Neuron (in vitro differentiated cells): ENCODE data around the gene RNF220.

Experiments
- H2AFZ ChIP-seq: one replicate; pipeline ENCODE4 v1.6.1; 2013; ENCODE audit warnings: low read depth, mild to moderate bottlenecking, inconsistent platforms, low read length, moderate library complexity
- H3K27me3 ChIP-seq: one replicate; pipeline ENCODE4 v1.6.1; 2013; ENCODE audit warnings: low read length; ENCODE audit not compliant: insufficient read depth
- H3K36me3 ChIP-seq: one replicate; pipeline ENCODE4 v1.6.1; 2013; ENCODE audit warnings: low read length; ENCODE audit not compliant: insufficient read depth
- H3K4me1 ChIP-seq: one replicate; pipeline ENCODE4 v1.6.1; 2013; ENCODE audit warnings: low read length; ENCODE audit not compliant: insufficient read depth
- H3K4me3 ChIP-seq: 2 replicates; pipeline ENCODE4 v1.5.1; 2013; ENCODE audit warnings: mild to moderate bottlenecking, low read length, moderate library complexity
- H3K9me3 ChIP-seq: one replicate; pipeline ENCODE4 v1.6.1; 2013; ENCODE audit warnings: low read length

RNF220 gene

GRCh38 chr1:44471911-44472453 is 66.9 kb downstream of the RNF220 start:
- peaks cover 7% of the 10 kb centered on the region for H3K36me3 ChIP-seq
- no peaks in the 10 kb centered on the region for H3K27me3 ChIP-seq

DNA sequence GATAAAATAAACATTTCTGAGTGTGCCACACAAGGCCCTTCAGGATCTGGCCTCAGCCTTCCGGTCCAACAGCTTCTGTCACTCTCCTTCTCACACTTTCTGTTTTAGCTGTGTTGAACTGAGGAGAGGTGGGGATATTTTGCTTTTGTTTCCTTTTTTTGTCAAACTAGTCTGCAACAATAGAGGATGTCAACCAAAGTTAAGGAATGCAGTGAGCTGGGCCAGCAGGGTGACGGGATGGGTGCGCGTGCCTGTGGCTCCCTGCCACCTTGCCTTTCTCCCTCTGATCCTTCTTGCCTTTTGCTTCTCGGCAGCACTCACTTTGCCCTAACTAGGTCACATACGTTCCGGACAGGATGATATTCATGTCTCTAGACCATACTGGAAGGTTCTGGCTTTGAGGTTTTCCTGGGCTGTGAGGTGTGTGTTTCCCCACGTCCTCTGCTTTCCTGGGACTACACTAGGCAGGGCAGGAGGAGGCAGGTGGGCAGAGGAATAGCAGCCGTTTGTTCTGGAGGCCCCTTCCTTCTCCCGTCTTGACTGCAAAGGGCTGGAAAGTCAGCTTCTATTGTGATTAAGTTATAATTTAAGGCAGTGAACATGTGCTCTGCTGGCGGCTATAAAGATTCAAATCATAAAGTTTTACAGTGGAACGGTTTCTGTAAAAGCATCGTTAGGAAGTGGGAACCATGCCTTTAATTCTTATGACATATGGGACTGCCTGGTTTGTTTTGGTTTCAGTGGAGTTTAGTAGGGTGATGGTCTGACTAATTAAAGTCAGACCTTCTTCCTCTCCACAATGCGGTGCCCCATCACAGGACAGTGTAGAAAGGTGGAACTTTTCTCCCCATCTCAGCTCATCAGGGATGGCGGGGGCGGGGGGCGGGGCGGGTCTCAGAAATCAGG is 67.8 kb downstream of the RNF220 start:
- Histone ChIP-seq H3K9me3 (no peaks in the 10 kb centered on the region), H3K4me3 (no peak overlapping the region), H3K36me3 (peaks cover 4% of the 10 kb centered on the region), H3K4me1 (peaks cover 9% of the 10 kb centered on the region), H3K27me3 (no peaks in the 10 kb centered on the region), H2AFZ (no peak overlapping the region)

More at GRCh38 chr1:44471911-44472453, 66.9 kb downstream of the RNF220 start:
- H3K4me1 ChIP-seq = peaks cover 9% of the 10 kb centered on the region
- H3K4me3 ChIP-seq = no peak overlapping the region
- H2AFZ ChIP-seq = no peak overlapping the region
- peaks cover under 1% of the 10 kb centered on the region for H3K9me3 ChIP-seq

DNA sequence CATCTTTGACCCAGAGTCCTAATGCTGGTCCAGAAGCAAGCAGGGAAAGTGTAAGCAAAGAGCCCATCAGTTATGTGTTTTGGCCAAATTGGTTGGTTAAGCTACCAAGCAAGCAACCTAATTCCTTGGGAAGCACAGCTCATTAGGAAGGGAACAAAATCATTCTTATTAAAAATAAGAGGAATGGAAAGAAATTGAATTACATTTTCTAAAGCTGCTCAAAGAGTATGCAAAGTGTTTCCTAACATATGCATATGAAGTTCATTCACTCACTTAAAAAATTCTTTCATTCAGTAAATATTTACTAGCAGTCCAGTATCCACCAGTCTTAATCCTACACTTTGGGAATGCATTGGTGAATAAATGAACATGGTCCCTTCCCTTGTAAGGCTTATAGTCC is 71.8 kb downstream of the RNF220 start:
- no peak overlapping the region for H3K4me3 ChIP-seq
- H3K4me1 ChIP-seq = peaks cover 9% of the 10 kb centered on the region
- no peak overlapping the region for H2AFZ ChIP-seq
- H3K36me3 ChIP-seq = no peaks in the 10 kb centered on the region
- no peaks in the 10 kb centered on the region for H3K27me3 ChIP-seq
- H3K9me3 ChIP-seq = no peaks in the 10 kb centered on the region

- peaks cover 13% of the 10 kb centered on the region for H3K4me1 ChIP-seq
- H3K4me3 ChIP-seq = no peak overlapping the region
- H3K9me3 ChIP-seq = no peaks in the 10 kb centered on the region
- no peaks in the 10 kb centered on the region for H3K27me3 ChIP-seq
- H3K36me3 ChIP-seq = no peaks in the 10 kb centered on the region
- H2AFZ ChIP-seq = no peak overlapping the region
These were observed 76.6 kb downstream of the RNF220 start for GRCh38 chr1:44481701-44482100.

DNA sequence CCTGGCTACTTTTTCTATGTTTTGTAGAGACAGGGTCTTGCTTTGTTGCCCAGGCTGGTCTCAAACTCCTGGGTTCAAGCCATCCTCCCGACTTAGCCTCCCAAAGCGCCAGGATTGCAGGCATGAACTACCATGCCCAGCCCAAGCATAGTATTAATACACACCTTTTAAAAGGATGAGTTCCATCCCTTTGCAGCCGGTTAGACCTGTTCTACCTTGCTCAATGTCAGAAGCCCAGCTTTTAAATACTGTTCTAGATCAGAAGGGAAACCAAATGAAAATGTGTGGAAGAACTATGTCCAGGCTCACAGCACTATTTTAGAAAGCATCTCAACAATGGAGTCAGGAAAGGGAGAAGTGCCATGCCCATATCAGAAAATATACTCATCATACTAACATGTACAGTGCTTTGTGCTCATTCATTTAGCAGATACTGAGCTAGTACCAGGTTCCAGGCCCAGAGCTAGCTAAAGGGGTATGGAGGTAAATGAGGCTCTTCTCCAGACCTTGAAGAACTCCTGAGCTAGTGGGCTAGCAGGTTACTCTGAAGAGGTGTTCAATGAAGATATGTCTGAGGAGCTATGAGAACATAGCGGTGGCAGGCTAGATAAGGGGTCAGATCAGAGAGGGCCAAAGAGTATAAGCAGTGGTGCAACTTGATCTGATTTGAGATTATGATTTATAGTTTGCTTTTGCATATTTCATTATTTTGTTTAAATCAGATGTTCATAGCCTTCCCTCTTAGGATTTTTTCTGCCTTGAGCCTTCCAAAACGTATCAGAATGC is 78.2 kb downstream of the RNF220 start:
- no peaks in the 10 kb centered on the region for H3K27me3 ChIP-seq
- no peak overlapping the region for H3K4me3 ChIP-seq
- H3K4me1 ChIP-seq = peaks cover 13% of the 10 kb centered on the region
- no peaks in the 10 kb centered on the region for H3K36me3 ChIP-seq
- no peak overlapping the region for H2AFZ ChIP-seq
- H3K9me3 ChIP-seq = no peaks in the 10 kb centered on the region

DNA sequence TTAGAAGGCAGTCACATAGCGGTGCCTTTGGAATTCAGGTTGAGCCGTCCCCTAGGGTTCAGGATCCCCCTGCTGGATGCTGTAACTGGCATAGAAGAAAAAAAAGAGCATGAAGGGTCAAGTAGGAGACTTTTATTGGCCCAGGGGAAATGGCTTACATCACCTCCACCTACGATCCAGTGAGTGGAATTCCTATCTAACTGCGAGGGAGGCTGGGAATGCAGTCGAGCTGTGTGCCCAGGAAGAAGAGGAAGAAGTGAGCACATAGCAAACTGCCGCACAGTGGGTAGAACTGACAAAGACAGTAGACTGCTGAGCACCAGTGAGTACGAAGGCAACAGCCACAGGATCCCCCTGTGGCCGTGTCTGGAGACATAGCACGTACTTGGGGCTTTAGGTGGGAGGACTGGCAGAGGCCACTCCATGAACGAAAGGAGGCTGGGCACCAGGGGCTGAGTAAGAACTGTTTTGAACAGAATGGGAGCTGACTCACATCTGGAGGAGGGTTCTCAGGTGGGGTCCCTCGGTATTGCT is 79.2 kb downstream of the RNF220 start:
- Histone ChIP-seq H3K27me3 (no peaks in the 10 kb centered on the region), H3K9me3 (no peaks in the 10 kb centered on the region), H3K36me3 (no peaks in the 10 kb centered on the region), H3K4me1 (peaks cover 13% of the 10 kb centered on the region), H3K4me3 (no peak overlapping the region), H2AFZ (no peak overlapping the region)

DNA sequence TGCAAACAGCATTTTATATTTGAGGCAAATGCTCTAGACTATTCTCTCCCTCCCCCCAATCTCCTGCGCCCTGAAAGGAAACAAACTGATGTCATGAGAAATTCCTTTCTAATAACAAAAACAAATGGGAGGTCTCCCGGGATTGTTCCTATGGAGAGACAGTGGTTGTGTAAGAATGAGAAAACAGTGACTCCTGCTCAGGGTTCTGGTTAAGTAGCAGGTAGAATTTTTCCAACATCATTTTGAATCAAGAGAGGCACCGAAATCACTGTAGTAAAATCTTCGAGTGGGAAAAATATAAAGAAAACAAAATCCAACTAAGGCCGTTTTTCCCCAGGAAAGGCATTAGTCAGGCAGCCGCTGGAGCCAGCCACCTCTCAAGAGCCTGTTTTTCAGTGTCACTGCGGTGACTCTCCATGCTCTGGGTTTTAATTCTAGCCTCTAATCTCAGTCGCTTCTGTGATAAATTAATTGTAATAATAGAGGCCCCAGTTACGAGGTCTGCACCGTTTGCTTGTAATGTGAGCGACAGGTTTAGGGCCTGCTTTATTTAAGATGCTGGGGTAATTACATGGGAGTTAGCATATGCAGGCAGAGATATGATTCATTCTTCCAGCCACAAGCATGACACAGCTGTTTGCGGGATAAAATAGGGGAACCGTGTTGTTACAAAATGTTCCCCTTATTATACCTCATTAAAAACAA is 80.3 kb downstream of the RNF220 start:
- Histone ChIP-seq H3K4me3 (no peak overlapping the region), H3K4me1 (peaks cover 16% of the 10 kb centered on the region), H3K9me3 (no peaks in the 10 kb centered on the region), H3K27me3 (no peaks in the 10 kb centered on the region), H3K36me3 (no peaks in the 10 kb centered on the region), H2AFZ (no peak overlapping the region)

GRCh38 chr1:44485934-44486460 is 80.9 kb downstream of the RNF220 start:
- Histone ChIP-seq H3K27me3 (no peaks in the 10 kb centered on the region), H3K4me1 (peaks cover 16% of the 10 kb centered on the region), H3K36me3 (no peaks in the 10 kb centered on the region), H3K9me3 (no peaks in the 10 kb centered on the region), H2AFZ (no peak overlapping the region), H3K4me3 (no peak overlapping the region)

- Histone ChIP-seq H2AFZ (no peak overlapping the region), H3K4me1 (peaks cover 16% of the 10 kb centered on the region), H3K27me3 (no peaks in the 10 kb centered on the region), H3K4me3 (no peak overlapping the region), H3K36me3 (no peaks in the 10 kb centered on the region), H3K9me3 (peaks cover 2% of the 10 kb centered on the region)
These were observed 84.4 kb downstream of the RNF220 start for GRCh38 chr1:44489481-44489880.

GRCh38 chr1:44496541-44497171 is 91.6 kb downstream of the RNF220 start:
- no peaks in the 10 kb centered on the region for H3K9me3 ChIP-seq
- no peaks in the 10 kb centered on the region for H3K27me3 ChIP-seq
- no peaks in the 10 kb centered on the region for H3K36me3 ChIP-seq
- peaks cover 23% of the 10 kb centered on the region for H3K4me1 ChIP-seq
- H2AFZ ChIP-seq = no peak overlapping the region
- no peak overlapping the region for H3K4me3 ChIP-seq

DNA sequence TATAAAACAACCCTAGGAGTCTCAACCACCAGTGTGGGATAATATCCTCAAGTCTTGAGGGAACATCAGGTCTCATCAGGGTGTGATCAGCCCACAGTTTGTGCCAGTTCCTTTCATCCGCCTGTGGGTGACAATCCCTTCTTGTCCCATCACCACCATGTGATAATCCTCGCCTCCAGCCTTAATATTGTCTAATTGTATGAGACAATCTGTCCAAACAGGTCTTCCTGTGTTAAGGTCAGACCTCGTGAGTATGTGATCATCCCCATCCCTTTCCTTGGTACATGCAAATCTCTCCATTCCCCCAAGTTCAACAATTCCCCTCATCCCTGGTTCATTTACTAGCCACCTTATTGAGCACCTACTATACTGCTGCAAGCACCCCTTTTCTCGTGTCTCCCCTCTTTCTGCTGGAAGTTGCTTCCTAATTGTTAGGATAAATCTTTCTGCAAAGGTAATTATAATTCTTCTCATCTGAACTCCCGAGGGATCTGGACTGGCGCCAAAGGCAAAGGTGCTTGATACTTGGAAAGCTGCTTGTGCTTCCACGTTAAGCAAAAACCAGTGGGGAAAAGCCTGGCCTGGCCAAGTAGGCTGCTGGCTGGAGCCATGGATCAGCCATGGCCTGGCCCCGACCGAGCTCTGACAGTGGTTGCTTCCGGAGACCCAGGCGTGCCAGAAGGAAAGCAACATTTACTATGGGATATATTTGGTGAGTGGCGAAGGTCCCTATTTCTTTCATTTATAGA is 92.5 kb downstream of the RNF220 start:
- Histone ChIP-seq H3K9me3 (no peaks in the 10 kb centered on the region), H3K36me3 (no peaks in the 10 kb centered on the region), H3K27me3 (no peaks in the 10 kb centered on the region), H3K4me3 (no peak overlapping the region), H2AFZ (no peak overlapping the region), H3K4me1 (peaks cover 32% of the 10 kb centered on the region)
